HepG2 (cell line): ENCODE measurements around the gene FXYD5. TPM values are rescaled to one million over a fixed set of nuclear protein-coding genes. Genes with fewer than 3 reads are reported as not detected.

Experiments used
- ADNP ChIP-seq: sonication (generic); formaldehyde crosslinking; IDR thresholded peaks from 2 replicates; pipeline ENCODE4 v1.4.0; 2020; ENCODE audit warnings: missing genetic modification reagents
- ARID4A ChIP-seq: sonication (generic); formaldehyde crosslinking; IDR thresholded peaks from 2 replicates; pipeline ENCODE4 v1.5.0; 2020; ENCODE audit warnings: mild to moderate bottlenecking, missing genetic modification reagents, borderline replicate concordance
- BORCS8-MEF2B ChIP-seq: sonication (generic); formaldehyde crosslinking; IDR thresholded peaks from 2 replicates; pipeline ENCODE4 v1.8.0; 2022; ENCODE audit warnings: mild to moderate bottlenecking, missing genetic modification reagents
- ELF1 ChIP-seq: sonication (generic); formaldehyde crosslinking; IDR thresholded peaks from 2 replicates; pipeline ENCODE4 v1.4.0; 2020; ENCODE audit warnings: missing genetic modification reagents
- GABPB1 ChIP-seq: IDR thresholded peaks from 2 replicates; pipeline ENCODE4 v1.6.1; 2016; ENCODE audit warnings: mild to moderate bottlenecking, missing genetic modification reagents, moderate library complexity, missing compliant biosample characterization
- HMGA1 ChIP-seq: sonication (generic); formaldehyde crosslinking; conservative IDR thresholded peaks from 2 replicates; pipeline ENCODE4 v1.4.0; 2020; ENCODE audit warnings: missing genetic modification reagents
- HNRNPLL ChIP-seq: fragments of 200-400 bp; formaldehyde crosslinking; IDR thresholded peaks from 2 replicates; pipeline ENCODE4 v1.6.1; 2017; ENCODE audit warnings: mild to moderate bottlenecking, low read depth, low read length; ENCODE audit not compliant: poor library complexity, severe bottlenecking
- MIER3 ChIP-seq: IDR thresholded peaks from 2 replicates; pipeline ENCODE4 v1.6.1; 2016; ENCODE audit warnings: missing compliant biosample characterization, borderline replicate concordance
- MTF2 ChIP-seq: sonication (generic); formaldehyde crosslinking; IDR thresholded peaks from 2 replicates; pipeline ENCODE4 v1.5.0; 2020; ENCODE audit warnings: missing genetic modification reagents, borderline replicate concordance
- PAXIP1 ChIP-seq: sonication (generic); formaldehyde crosslinking; conservative IDR thresholded peaks from 2 replicates; pipeline ENCODE4 v1.4.0; 2020; ENCODE audit warnings: mild to moderate bottlenecking, missing genetic modification reagents, moderate library complexity
- PHB2 ChIP-seq: fragments of 450-650 bp; IDR thresholded peaks from 2 replicates; pipeline ENCODE4 v1.6.1; 2018; ENCODE audit not compliant: partially characterized antibody
- POLR2A ChIP-seq, 2 experiments: IDR thresholded peaks; 2 replicates each; pipeline ENCODE4 v1.6.1; 2011; ENCODE audit warnings: low read depth in 2 of 2, low read length in 2 of 2, mild to moderate bottlenecking in 1 of 2, moderate library complexity in 1 of 2; ENCODE audit not compliant: insufficient read depth in 1 of 2
- RFX1 ChIP-seq: fragments of 450-650 bp; IDR thresholded peaks from 2 replicates; pipeline ENCODE4 v1.6.1; 2017
- SOX6 ChIP-seq, 2 experiments: fragments of 450-650 bp in 1 of 2; sonication (generic) in 1 of 2; formaldehyde crosslinking in 1 of 2; IDR thresholded peaks; 2 replicates each; pipeline versions ENCODE4 v1.4.0 to v1.6.1; 2017 to 2020; ENCODE audit warnings: antibody characterized with exemption in 1 of 2, mild to moderate bottlenecking in 1 of 2, missing genetic modification reagents in 1 of 2
- SSRP1 ChIP-seq: IDR thresholded peaks from 2 replicates; pipeline ENCODE4 v1.6.1; 2016; ENCODE audit warnings: control low read depth
- TOPORS ChIP-seq: sonication (generic); formaldehyde crosslinking; IDR thresholded peaks from 2 replicates; pipeline ENCODE4 v1.8.0; 2023; ENCODE audit warnings: mild to moderate bottlenecking, missing genetic modification reagents
- TRAFD1 ChIP-seq: sonication (generic); formaldehyde crosslinking; IDR thresholded peaks from 2 replicates; pipeline ENCODE4 v1.5.1; 2020; ENCODE audit warnings: missing genetic modification reagents, mild to moderate bottlenecking, borderline replicate concordance
- YEATS2 ChIP-seq: sonication (generic); formaldehyde crosslinking; IDR thresholded peaks from 2 replicates; pipeline ENCODE4 v1.4.0; 2020; ENCODE audit warnings: missing genetic modification reagents, borderline replicate concordance
- ZNF232 ChIP-seq: sonication (generic); formaldehyde crosslinking; IDR thresholded peaks from 2 replicates; pipeline ENCODE4 v1.4.0; 2020; ENCODE audit warnings: missing genetic modification reagents, borderline replicate concordance
- ZNF3 ChIP-seq: IDR thresholded peaks from 2 replicates; pipeline ENCODE4 v1.7.0; 2017; ENCODE audit warnings: inconsistent platforms
- ZNF44 ChIP-seq: sonication (generic); formaldehyde crosslinking; IDR thresholded peaks from 2 replicates; pipeline ENCODE4 v1.5.1; 2020; ENCODE audit warnings: mild to moderate bottlenecking, missing genetic modification reagents
- ZNF678 ChIP-seq: sonication (generic); formaldehyde crosslinking; IDR thresholded peaks from 2 replicates; pipeline ENCODE4 v1.4.0; 2020; ENCODE audit warnings: mild to moderate bottlenecking, missing genetic modification reagents
- ZNF792 ChIP-seq: IDR thresholded peaks from 2 replicates; pipeline ENCODE4 v1.6.1; 2016
- polyA plus RNA-seq, 8 experiments: library from polyadenylated mRNA; depleted of rRNA in 3 of 8; stranded (reverse) in 7 of 8; unstranded in 1 of 8; fragments of >200 nt; fragmentation: Illumina TruSeq in 4 of 8; extraction: Trizol in 4 of 8; gene quantifications; 2 replicates each; pipeline versions ENCODE4 v1.2.1 to v1.2.3, GENCODE V29; 2011 to 2016; ENCODE audit warnings: low read depth in 4 of 8, missing spikeins in 1 of 8, mixed read lengths in 1 of 8; ENCODE audit not compliant: insufficient read depth in 1 of 8
- total RNA-seq, 5 experiments: library from RNA; depleted of rRNA; stranded (reverse); fragments of >200 nt; fragmentation: Illumina TruSeq; extraction: Trizol; gene quantifications; 2 replicates each; pipeline ENCODE4 v1.2.3, GENCODE V29; 2016; ENCODE audit warnings: low read depth in 1 of 5

FXYD5 gene
- total and polyA plus RNA-seq, 2 of the 13 experiments (the other 11 are each of a cell fraction or from before 2014, with no cell fraction given): 0.65 TPM; not detected in 1

GRCh38 chr19:35138305-35138892, 16.1 kb upstream of the FXYD5 start, which contains the start of gene FXYD1 (continued):
- TF ChIP-seq BORCS8-MEF2B (no peak), HNRNPLL (no peak), ZNF232 (CRISPR knock-in tag) (peak; percentile 6; the same call in 1 of the 2 replicates), ELF1 (CRISPR knock-in tag) (no peak), GABPB1 (CRISPR knock-in tag) (0 out of 2 replicates have a peak, but pooled peaks have one; percentile 4), ZNF3 (CRISPR knock-in tag) (no peak), ZNF792 (CRISPR knock-in tag) (no peak), YEATS2 (CRISPR knock-in tag) (no peak), HMGA1 (CRISPR knock-in tag) (no peak), TRAFD1 (no peak), ZNF678 (0 out of 2 replicates have a peak, but pooled peaks have one; percentile 76), SOX6 (IDR thresholded peaks at IDR 0.05) (no peak), SOX6 (CRISPR knock-in tag; IDR thresholded peaks at IDR 0.05) (no peak), MTF2 (CRISPR knock-in tag) (no peak), ADNP (CRISPR knock-in tag) (no peak), PHB2 (no peak), TOPORS (no peak), RFX1 (no peak), POLR2A (IDR thresholded peaks at IDR 0.05; ENCODE audit: insufficient read depth in 1 of 2, low read depth in 2 of 2, low read length in 2 of 2) (peak in 1 of 2 experiments; percentile 63; a peak in 2 of 4 replicates), ARID4A (CRISPR knock-in tag) (no peak), ZNF44 (CRISPR knock-in tag) (no peak), MIER3 (no peak), SSRP1 (CRISPR knock-in tag) (no peak), PAXIP1 (CRISPR knock-in tag) (peak; percentile 32)
